ENCODE measurements around the gene RPS26. TPM values are rescaled to one million over a fixed set of nuclear protein-coding genes. Genes with fewer than 3 reads are reported as not detected.

The RPS26 gene
- total and polyA plus RNA-seq, 9 of the 15 experiments (the other 6 are each of a cell fraction or from before 2014, with no cell fraction given): 70.2 to 1,589 (median 852) TPM

DNA sequence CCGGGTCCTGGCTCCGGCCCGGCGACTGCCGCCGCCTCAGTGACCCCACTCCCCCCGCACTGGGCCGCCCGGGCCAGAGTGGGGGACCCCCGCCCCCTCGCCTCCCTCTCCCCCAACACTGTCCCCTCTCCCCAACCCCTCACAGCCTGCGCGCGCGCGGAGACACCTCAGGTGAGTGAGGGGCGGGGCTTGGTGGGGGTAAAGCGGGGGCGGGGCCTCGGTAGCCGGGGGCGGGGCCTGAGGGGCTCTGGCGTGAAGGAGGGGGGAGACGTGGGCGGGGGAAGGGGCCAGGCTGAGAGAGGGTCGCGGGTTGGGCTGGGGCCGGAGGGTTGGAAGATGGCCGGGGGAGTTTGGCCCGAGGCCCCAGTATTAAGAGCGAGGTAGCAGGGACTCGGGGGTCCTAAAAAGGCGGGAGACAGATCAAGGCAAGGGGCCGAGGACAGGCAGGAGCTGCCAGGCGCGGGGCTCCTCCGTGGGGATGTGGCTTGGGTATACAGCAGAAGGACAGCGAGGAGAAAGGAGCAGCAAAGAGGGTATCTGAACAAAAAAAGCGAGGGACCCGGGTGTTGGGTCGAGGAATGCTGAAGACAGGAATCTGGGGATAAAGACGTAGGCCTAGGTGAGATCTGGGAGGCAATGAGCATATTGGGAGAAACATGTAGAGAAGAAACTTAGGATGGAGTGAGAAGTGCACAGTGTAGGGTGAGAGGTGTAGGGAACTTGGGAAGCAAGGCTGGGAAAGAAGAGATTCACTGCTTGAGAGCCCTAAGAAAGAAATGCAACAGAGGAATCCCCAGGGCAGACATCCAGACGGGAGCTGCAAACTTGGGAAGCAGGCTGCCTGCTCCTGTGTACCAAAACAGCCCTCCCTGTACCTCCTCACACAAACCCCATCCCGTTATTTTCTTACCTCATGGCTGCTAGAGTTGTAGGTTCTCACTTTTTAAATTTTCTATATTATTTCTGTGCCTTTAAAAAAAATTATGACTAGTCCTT lies 33.9 kb upstream of the RPS26 start (continued):
- TF ChIP-seq, protein P1, sequence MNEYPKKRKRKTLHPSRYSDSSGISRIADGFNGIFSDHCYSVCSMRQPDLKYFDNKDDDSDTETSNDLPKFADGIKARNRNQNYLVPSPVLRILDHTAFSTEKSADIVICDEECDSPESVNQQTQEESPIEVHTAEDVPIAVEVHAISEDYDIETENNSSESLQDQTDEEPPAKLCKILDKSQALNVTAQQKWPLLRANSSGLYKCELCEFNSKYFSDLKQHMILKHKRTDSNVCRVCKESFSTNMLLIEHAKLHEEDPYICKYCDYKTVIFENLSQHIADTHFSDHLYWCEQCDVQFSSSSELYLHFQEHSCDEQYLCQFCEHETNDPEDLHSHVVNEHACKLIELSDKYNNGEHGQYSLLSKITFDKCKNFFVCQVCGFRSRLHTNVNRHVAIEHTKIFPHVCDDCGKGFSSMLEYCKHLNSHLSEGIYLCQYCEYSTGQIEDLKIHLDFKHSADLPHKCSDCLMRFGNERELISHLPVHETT (CRISPR knock-in tag; conservative IDR thresholded peaks at IDR 0.05 in 1 of 2, IDR thresholded peaks at IDR 0.05 in 1 of 2): no peak
- TF ChIP-seq, protein P2, sequence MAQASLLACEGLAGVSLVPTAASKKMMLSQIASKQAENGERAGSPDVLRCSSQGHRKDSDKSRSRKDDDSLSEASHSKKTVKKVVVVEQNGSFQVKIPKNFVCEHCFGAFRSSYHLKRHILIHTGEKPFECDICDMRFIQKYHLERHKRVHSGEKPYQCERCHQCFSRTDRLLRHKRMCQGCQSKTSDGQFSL (CRISPR knock-in tag; IDR thresholded peaks at IDR 0.05): 0 out of 2 replicates have a peak, but pooled peaks have one; percentile 32
- TF ChIP-seq, protein P2 (tag; IDR thresholded peaks at IDR 0.05): no peak; a peak in 2 of 4 replicates
- TF ChIP-seq, protein P3, sequence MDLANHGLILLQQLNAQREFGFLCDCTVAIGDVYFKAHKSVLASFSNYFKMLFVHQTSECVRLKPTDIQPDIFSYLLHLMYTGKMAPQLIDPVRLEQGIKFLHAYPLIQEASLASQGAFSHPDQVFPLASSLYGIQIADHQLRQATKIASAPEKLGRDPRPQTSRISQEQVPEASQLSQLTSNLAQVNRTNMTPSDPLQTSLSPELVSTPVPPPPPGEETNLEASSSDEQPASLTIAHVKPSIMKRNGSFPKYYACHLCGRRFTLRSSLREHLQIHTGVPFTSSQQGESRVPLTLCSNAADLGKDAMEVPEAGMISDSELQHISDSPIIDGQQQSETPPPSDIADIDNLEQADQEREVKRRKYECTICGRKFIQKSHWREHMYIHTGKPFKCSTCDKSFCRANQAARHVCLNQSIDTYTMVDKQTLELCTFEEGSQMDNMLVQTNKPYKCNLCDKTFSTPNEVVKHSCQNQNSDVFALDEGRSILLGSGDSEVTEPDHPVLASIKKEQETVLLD (IDR thresholded peaks at IDR 0.05): 0 out of 2 replicates have a peak, but pooled peaks have one; percentile 52
- TF ChIP-seq, protein P4, sequence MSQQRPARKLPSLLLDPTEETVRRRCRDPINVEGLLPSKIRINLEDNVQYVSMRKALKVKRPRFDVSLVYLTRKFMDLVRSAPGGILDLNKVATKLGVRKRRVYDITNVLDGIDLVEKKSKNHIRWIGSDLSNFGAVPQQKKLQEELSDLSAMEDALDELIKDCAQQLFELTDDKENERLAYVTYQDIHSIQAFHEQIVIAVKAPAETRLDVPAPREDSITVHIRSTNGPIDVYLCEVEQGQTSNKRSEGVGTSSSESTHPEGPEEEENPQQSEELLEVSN (IDR thresholded peaks at IDR 0.05; ENCODE audit: borderline replicate concordance in 1 of 2, extremely low read depth in 1 of 2, insufficient read depth in 1 of 2, insufficient read length in 1 of 2, low read depth in 1 of 2, low read length in 1 of 2, poor library complexity in 1 of 2, severe bottlenecking in 1 of 2): peak; percentile 11 to 58
- TF ChIP-seq RNF2 (IDR thresholded peaks at IDR 0.05): no peak
- TF ChIP-seq ARHGAP35 (IDR thresholded peaks at IDR 0.05; ENCODE audit: partially characterized antibody): peak; percentile 9
- TF ChIP-seq NFIX (CRISPR knock-in tag; IDR thresholded peaks at IDR 0.05; ENCODE audit: low read depth): no peak
- peak; percentile 80 for TF ChIP-seq EGR1 (conservative IDR thresholded peaks at IDR 0.05)
- TF ChIP-seq MTA1 (IDR thresholded peaks at IDR 0.05; ENCODE audit: borderline replicate concordance): no peak
- TF ChIP-seq, protein P5, sequence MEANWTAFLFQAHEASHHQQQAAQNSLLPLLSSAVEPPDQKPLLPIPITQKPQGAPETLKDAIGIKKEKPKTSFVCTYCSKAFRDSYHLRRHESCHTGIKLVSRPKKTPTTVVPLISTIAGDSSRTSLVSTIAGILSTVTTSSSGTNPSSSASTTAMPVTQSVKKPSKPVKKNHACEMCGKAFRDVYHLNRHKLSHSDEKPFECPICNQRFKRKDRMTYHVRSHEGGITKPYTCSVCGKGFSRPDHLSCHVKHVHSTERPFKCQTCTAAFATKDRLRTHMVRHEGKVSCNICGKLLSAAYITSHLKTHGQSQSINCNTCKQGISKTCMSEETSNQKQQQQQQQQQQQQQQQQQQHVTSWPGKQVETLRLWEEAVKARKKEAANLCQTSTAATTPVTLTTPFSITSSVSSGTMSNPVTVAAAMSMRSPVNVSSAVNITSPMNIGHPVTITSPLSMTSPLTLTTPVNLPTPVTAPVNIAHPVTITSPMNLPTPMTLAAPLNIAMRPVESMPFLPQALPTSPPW (CRISPR knock-in tag; IDR thresholded peaks at IDR 0.05): peak; percentile 92
- TF ChIP-seq, protein P6, sequence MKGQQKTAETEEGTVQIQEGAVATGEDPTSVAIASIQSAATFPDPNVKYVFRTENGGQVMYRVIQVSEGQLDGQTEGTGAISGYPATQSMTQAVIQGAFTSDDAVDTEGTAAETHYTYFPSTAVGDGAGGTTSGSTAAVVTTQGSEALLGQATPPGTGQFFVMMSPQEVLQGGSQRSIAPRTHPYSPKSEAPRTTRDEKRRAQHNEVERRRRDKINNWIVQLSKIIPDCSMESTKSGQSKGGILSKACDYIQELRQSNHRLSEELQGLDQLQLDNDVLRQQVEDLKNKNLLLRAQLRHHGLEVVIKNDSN (CRISPR knock-in tag; IDR thresholded peaks at IDR 0.05): no peak
